GM12873 (cell line): ENCODE data around the gene FAM171A1.

Source experiments
- TF ChIP-seq, protein P1 (sequence below): IDR thresholded peaks from 2 replicates; pipeline ENCODE4 v1.5.1; 2012; ENCODE audit warnings: low read depth, mild to moderate bottlenecking, moderate library complexity, low read length, control low read depth; ENCODE audit not compliant: insufficient read depth; ENCODE audit errors: missing control alignments

The FAM171A1 gene

DNA sequence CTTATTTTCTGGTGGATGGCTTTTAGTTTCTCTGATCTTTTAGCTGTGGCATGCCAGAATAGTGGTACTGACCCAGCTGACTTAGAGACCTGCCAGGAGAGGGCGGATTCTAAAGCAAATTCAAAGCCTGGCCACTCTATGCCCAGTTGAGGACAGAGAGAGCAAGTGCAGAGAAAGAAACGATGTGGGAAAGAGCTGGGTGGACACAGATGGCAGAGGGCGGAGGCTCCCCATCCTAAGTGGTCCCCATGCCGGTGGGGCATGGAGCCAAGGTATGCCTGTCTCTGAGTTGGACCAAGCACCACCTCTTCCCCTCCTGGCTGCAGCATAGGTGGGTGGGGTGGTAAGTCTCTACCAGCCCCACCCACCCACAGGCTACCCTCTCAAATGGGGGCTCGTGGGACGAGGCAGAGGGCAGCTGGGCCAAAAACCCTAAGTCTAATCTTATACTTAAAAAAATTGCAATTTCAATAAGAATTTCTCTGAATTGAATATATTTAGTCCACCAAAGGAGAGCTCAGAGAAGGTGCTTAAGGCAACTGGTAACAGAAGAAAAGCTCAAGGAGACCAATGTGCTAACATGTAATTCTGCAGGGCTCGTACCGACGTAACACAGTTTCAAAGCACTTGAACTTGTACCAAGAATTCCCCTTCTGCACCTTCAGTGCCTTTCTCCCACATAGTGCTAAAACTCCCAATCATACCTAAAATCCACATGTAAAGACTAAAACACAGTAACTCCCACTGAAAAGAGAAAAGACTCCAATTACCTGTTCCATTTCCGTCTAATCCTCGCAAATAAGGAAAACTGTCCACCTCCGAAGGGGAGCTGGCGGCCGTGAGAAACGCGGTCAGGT, 116.9 kb downstream of the FAM171A1 start:
- TF ChIP-seq, protein P1, sequence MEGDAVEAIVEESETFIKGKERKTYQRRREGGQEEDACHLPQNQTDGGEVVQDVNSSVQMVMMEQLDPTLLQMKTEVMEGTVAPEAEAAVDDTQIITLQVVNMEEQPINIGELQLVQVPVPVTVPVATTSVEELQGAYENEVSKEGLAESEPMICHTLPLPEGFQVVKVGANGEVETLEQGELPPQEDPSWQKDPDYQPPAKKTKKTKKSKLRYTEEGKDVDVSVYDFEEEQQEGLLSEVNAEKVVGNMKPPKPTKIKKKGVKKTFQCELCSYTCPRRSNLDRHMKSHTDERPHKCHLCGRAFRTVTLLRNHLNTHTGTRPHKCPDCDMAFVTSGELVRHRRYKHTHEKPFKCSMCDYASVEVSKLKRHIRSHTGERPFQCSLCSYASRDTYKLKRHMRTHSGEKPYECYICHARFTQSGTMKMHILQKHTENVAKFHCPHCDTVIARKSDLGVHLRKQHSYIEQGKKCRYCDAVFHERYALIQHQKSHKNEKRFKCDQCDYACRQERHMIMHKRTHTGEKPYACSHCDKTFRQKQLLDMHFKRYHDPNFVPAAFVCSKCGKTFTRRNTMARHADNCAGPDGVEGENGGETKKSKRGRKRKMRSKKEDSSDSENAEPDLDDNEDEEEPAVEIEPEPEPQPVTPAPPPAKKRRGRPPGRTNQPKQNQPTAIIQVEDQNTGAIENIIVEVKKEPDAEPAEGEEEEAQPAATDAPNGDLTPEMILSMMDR = no peak

DNA sequence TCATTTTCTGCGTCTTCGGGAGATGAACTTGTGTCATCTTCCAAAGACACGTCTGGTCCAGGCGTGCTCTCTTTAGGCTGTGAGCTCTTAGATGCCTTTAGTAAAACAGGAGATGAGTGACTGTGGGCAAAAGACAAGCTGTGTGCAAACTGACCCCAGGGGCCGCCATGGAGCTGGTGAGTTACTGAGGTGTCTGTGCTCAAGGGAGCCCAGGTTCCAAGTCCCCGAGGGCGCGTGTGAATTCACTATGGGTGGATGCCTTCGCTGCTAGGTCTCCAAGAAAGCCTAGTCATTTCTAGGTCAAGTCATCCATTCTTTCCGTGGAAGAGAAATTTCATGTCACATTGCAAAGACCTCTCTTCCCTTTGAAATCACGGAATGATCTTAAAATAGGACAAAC, 118.7 kb downstream of the FAM171A1 start:
- TF ChIP-seq, protein P1 = no peak

GRCh38 chr10:15251791-15252380, 119.2 kb downstream of the FAM171A1 start:
- TF ChIP-seq, protein P1 = no peak

- TF ChIP-seq, protein P1 = peak; percentile 47
These were observed 125.6 kb downstream of the FAM171A1 start for GRCh38 chr10:15245530-15245929.

- TF ChIP-seq, protein P1 = no peak
These were observed 126.4 kb downstream of the FAM171A1 start for GRCh38 chr10:15244635-15245197.

DNA sequence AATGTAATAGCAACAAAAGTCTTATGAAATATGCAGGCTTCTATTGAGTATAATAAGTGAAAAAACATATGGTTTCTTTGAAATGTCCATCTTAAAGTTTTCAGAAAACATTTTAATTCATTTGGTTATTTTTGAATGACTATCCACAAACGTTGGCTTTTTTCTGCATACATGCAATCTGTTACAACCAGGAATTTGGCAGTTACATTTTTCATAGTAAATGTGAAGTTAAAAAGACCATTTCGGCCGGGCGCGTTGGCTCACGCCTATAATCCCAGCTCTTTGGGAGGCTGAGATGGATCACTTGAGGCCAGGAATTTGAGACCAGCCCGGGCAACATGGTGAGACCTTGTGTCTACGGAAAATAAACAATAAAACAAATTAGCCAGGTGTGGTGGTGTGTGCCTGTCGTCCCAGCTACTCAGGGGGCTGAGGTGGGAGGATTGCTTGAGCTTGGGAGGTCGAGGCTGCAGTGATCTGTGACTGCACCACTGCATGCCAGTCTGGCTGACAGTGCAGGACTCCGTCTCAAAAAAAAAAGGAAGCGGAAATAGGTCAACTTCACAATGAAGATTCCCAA, 128.7 kb downstream of the FAM171A1 start:
- TF ChIP-seq, protein P1 = no peak

DNA sequence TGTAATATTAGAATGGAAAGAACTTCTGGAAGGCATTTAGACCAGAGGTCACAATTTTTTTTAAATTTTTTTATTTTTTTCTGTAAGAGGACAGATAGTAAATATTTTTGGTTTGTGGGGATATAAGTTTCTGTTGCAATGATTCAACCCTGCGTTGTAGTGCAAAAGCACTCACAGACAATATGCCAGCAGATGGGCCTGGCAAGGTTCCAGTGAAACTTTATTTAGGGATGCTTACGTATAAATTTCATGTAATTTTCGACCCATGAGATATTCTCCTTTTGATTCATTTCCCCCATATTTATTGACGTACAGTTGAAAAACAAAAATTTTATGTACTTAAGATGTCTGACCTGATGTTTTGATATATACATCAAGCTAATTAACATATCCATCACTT, 129.8 kb downstream of the FAM171A1 start:
- TF ChIP-seq, protein P1 = no peak
